8988T (cell line): ENCODE results near the gene DNAH8.

Experiments used
- DNase-seq: peaks from one replicate; pipeline ENCODE4 v3.0.0; 2011

Gene DNAH8

GRCh38 chr6:39057251-39058155 lies 342.4 kb downstream of the DNAH8 start:
- no peak for DNase-seq

DNA sequence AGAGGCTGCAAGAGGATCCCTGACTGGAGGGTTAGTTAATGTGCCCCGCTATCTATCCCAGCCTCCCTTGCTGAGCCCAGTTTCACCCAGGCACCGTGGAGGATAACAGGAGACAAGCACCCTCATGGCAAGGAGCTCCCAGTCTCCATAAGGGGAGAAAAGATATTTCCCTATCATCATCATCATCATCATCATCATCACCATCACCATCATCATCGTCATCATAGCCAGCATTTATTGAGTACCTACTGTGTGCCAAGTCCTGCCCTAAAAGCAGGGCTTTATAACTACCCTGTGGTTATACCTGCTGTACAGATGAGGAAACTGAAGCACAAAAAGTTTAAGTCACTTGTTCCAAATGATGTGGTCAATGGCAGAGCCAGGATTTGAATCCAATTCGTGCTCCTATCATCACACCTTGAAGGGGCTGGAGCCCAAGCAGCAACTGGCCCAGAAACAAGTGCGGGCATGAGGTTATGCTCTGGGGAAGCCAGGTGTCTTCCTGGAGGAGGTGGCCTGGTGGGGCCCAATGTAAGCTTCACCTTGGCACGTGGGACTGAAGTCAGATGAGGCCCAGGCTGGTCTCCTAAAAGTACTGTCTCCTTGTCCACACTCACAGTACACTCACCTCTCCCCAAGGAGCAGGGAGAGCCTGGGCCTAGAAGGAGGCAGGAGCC lies 343.5 kb downstream of the DNAH8 start:
- DNase-seq, result no peak

DNA sequence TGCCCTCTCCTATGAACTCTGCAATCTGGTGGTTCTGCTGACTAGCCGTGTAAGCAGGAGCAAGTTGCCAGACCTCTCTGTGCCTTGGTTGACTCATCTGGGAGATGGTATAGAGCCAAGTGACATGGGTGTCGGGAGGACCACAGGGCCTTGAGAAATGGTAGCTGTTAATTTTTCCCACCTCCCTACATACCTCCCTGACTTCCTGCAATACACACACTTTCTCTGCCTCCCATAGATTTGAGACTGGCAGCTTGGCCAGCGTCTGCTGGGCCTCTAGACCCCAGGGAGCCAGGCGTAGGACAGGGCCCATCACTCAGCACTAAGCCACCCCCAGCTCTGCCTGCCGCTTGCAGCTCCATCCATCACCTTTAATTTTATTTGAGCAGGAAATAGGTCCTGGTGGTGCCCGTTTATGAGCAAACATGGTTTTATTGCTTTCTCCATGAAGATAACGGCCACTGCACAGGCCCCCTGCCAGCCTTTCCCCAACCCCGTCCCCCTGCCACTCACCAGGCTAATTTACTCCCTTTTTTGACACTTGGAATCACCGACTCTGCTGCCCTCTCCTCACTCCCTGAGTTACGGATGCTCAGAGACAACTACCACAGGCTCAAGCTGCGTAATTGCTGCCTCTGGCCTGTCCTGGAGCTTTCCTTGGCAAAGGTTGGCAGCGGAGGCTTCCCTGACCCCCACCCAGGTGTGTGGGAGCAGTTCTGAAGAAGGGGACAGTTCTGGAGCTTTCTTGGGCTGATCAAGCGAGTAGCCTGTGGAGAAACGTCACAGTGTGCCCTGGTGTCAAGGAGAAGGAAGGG lies 344.6 kb downstream of the DNAH8 start:
- no peak for DNase-seq

DNA sequence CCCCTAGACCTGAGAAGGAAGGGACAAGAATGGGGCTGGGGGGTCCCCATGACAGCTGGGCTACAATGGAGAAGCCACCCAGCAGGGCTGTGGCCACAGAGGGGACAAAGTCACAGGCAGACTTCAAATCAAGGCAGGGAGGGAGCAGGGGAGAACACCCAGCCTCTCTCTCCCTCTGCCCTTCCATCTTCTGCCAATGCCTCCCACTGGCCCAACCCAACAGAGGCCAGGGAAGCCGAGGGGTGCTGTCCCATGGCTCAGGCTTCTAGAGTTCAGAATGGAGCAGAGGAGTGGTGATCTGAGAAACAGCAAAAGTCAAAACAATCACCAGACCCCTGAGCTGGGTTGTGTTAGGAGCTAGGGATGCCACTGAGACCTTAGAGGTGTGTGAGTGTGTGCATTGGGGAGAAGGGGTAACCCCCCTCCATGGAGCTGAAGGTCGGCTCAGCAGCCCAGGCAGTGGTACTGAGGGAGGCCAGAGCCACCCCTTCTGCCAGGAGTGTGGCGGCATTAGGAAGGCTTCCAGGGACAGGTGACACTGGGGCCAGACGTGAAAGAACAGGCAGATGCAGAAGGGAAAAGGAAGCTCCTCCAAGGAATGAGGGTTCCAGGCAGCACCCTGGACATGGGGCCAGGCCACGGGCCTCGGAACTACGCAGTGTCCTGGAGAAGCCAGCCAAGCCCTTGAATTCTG lies 345.5 kb downstream of the DNAH8 start:
- DNase-seq, result no peak

GRCh38 chr6:39061182-39061581 lies 346.1 kb downstream of the DNAH8 start:
- no peak for DNase-seq

DNA sequence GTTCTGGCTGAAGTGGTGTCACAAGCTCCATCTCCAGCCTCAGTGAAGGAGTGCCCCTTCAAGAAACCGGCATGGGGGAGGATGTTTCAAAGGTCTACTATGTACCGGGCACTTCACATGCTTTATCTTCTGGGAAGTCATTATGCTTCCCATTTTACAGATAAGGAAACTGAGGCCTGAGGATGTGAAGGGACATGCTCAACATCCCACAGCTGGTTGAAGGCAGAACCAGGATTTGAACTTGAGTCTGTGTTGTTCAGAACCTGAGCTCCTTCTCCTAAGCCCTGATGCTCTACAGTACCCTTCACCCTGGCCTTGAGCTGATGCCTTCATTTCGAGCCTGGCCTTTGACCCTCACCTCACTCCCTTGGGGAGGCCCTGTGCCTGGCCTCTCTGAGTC lies 346.5 kb downstream of the DNAH8 start:
- DNase-seq, result no peak

DNA sequence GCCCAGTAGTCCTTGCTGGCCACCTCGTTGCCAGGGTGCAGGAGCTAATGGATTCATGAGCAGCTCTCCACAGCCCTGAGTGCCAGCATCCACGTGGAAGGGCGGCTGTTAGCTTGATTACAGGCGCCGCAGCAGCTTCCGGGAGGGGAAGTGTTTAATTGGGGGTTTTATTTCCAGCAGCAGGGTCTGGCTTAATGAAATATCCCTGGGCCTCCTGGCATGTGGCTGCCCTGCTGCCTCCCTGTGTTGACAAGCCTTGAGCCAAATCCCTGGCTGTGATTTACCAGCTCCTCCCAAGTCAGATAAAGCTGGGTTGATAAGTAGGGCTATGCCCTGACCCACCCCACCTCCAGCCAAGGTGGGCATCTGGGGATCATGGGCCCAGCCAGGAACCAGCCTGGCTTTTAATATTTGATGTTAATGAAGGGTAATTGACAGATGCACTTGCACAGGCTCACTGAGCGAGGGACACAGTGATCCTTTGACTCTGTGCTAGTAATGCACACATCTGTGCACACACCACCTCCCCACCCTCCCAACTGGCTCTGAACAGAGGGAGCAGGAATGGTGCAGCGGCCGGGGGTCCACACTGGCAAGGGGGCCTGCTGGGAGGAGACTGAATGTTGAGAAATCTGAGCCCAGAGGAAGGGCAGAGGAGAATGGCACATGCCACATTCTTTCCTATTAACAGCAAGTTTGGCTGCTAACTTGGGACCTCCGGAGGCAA lies 347.1 kb downstream of the DNAH8 start:
- no peak for DNase-seq

- no peak for DNase-seq
These were observed 348.4 kb downstream of the DNAH8 start for GRCh38 chr6:39063526-39063925.

DNA sequence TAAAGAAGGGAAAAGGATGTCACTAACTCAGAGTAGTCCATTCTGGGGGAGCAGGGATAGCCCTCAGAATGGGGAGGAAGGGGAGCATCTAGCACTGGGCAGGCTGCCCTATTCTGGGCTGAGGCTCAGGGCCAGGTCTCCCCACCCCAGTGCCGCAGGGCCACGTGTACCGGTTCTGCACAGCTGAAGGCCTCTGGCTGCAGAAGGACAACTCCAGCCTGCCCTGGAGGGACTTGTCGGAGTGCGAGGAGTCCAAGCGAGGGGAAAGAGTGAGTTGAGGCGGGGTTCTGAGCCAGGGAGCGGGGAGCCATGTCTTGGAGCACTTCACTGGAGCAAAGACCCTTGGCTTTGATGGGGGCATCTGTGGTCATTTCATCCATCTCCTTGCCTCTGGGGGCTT lies 350.4 kb downstream of the DNAH8 start:
- DNase-seq, result no peak

GRCh38 chr6:39068391-39068790 lies 353.3 kb downstream of the DNAH8 start:
- no peak for DNase-seq

DNA sequence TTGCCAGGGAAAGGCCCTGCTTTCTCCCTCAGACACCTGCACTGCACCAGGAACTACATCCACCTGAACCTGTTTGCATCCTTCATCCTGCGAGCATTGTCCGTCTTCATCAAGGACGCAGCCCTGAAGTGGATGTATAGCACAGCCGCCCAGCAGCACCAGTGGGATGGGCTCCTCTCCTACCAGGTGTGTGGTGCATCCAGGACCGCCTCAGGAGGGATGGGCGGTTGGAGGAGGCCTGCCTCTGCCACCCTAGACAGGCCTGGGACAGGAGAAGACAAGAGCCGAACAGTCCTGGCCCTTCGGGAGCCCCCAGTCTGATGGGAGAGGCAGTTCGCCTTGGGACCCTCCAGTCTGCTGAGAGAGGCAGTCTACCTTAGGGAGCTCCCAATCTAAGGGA lies 357.7 kb downstream of the DNAH8 start:
- no peak for DNase-seq

- DNase-seq, result no peak
These were observed 358.6 kb downstream of the DNAH8 start for GRCh38 chr6:39073471-39074355.

DNA sequence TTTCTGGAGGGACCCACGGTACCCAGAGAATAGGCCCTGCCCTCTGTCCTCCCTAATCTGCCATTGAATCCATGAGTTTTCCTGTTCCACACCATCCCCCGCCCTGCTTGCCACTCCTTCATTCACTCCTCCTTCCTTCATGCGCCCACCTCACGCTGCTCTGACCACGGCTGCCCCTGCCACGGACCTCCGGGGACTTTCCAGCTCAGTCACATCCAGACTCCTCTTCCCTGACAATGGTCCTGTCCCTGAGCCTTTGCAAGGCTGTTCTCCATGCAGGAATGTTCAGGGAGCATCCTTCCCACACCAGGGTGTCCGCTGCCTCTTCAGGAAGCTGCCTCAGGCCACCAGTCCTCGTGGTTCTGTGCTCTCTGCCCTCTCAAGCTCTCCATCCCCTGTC lies 359.4 kb downstream of the DNAH8 start:
- DNase-seq, result no peak

- no peak for DNase-seq
These were observed 360.0 kb downstream of the DNAH8 start for GRCh38 chr6:39075010-39075686.

GRCh38 chr6:39075807-39076622 lies 360.9 kb downstream of the DNAH8 start:
- no peak for DNase-seq

DNA sequence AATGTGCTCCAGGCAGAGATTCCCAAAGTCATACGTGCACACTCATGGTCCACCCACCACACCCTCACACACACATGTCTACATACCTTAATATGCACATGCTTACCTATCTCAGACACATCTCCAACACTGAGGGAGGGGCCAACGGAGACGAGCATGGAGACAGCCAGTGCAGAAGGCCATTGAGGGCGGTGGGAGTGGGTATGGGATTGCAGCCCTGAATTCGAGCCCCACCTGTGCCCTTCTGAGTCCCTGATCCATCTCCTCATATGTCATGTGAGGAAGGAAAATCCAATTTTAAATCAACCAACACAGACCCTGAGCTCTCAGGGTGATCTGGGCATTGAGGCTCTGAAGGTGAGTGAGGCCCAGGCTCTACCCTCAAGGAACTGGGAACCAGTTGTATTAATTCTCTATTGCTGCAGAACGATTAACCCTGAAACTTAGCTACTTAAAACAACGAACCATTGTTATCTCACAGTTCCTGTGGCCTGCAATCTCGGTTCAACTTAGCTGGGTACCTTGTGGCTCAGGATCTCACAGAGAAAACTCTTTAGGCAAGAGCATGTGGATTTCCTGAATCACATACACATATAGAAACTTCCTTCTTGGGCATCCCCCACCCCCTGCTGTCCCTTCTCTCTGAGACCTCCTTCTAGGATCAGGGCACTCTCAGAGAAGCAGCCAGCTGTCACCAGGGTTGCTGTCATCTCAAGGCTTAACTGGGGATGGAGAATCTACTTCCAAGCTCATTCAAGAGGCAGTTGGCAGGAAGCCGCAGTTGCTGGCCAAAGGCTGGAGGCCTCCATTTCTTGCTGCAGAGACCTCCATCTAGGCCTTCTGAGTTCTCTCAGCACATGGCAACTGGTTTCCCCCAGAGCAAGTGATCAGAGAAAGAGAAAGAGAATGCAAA lies 361.8 kb downstream of the DNAH8 start:
- DNase-seq, result no peak

- DNase-seq, result no peak
These were observed 362.9 kb downstream of the DNAH8 start for GRCh38 chr6:39077882-39078594.

DNA sequence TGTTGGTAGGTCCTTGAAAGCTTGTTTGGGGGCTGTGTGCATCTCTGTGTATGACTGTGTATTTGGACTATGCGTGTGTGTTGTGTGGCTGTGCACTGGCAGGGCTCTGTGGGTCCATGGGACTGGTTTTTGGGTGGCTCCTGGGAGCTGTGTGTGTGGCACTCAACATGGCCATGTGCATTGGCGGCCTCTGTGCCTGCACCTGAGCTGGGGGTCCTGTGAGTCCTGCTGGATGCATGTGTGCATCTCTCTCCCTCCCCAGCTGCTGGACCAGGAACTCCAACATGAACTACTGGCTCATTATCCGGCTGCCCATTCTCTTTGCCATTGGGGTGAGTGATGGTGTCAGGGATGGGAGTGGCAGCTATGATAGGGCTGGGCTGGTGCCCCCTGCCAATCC lies 363.6 kb downstream of the DNAH8 start:
- no peak for DNase-seq
